Effector memory CD4-positive, alpha-beta T cell (primary cell): ENCODE measurements around the gene TTC1.

Source experiments
- DNase-seq, 3 donors: peaks; one replicate each; pipeline ENCODE4 v3.0.0-alpha.2; 2020
- H3K27ac ChIP-seq: 2 replicates; pipeline ENCODE4 v1.7.0; 2013; ENCODE audit warnings: mild to moderate bottlenecking, low read length, moderate library complexity; ENCODE audit not compliant: insufficient read depth, poor library complexity, severe bottlenecking
- H3K27me3 ChIP-seq: replicated peaks from 2 replicates; pipeline ENCODE4 v1.7.0; 2013; ENCODE audit warnings: mild to moderate bottlenecking, low read length; ENCODE audit not compliant: insufficient read depth, control insufficient read depth, poor library complexity, severe bottlenecking
- H3K36me3 ChIP-seq: 2 replicates; pipeline ENCODE4 v1.7.0; 2013; ENCODE audit warnings: mild to moderate bottlenecking, low read length, moderate library complexity; ENCODE audit not compliant: control insufficient read depth, insufficient read depth
- H3K4me1 ChIP-seq: 2 replicates; pipeline ENCODE4 v1.7.0; 2013; ENCODE audit warnings: low read length, mild to moderate bottlenecking; ENCODE audit not compliant: control insufficient read depth, insufficient read depth, poor library complexity, severe bottlenecking
- H3K4me3 ChIP-seq: 2 replicates; pipeline ENCODE4 v1.7.0; 2013; ENCODE audit warnings: low read length, low read depth, mild to moderate bottlenecking; ENCODE audit not compliant: insufficient read depth, poor library complexity, severe bottlenecking
- H3K9me3 ChIP-seq: 2 replicates; pipeline ENCODE4 v1.7.0; 2013; ENCODE audit warnings: mild to moderate bottlenecking, low read length, moderate library complexity; ENCODE audit not compliant: control insufficient read depth

The TTC1 gene

GRCh38 chr5:160092514-160092913, 83.6 kb downstream of the TTC1 start:
- H3K4me1 ChIP-seq = no peaks in the 10 kb centered on the region
- H3K36me3 ChIP-seq = peaks cover 25% of the 10 kb centered on the region
- H3K9me3 ChIP-seq = no peaks in the 10 kb centered on the region
- no peaks in the 10 kb centered on the region for H3K27me3 ChIP-seq
- H3K4me3 ChIP-seq = no peak overlapping the region
- DNase-seq = no peak
- no peak overlapping the region for H3K27ac ChIP-seq

GRCh38 chr5:160092960-160093707, 84.2 kb downstream of the TTC1 start:
- Histone ChIP-seq H3K36me3 (peaks cover 25% of the 10 kb centered on the region), H3K4me1 (no peaks in the 10 kb centered on the region), H3K9me3 (no peaks in the 10 kb centered on the region), H3K27me3 (no peaks in the 10 kb centered on the region), H3K27ac (no peak overlapping the region), H3K4me3 (no peak overlapping the region)
- no peak for DNase-seq

GRCh38 chr5:160096178-160096577, 87.2 kb downstream of the TTC1 start:
- H3K9me3 ChIP-seq = no peaks in the 10 kb centered on the region
- DNase-seq = no peak
- H3K4me3 ChIP-seq = no peak overlapping the region
- no peak overlapping the region for H3K27ac ChIP-seq
- H3K36me3 ChIP-seq = peaks cover 25% of the 10 kb centered on the region
- no peaks in the 10 kb centered on the region for H3K27me3 ChIP-seq
- no peaks in the 10 kb centered on the region for H3K4me1 ChIP-seq

- Histone ChIP-seq H3K27ac (no peak overlapping the region), H3K4me3 (no peak overlapping the region), H3K4me1 (no peaks in the 10 kb centered on the region), H3K9me3 (no peaks in the 10 kb centered on the region), H3K36me3 (peaks cover 16% of the 10 kb centered on the region), H3K27me3 (no peaks in the 10 kb centered on the region)
- no peak for DNase-seq
These were observed 89.1 kb downstream of the TTC1 start for GRCh38 chr5:160097991-160098390.

- Histone ChIP-seq H3K4me3 (no peak overlapping the region), H3K27me3 (no peaks in the 10 kb centered on the region), H3K4me1 (no peaks in the 10 kb centered on the region), H3K9me3 (no peaks in the 10 kb centered on the region), H3K27ac (no peak overlapping the region), H3K36me3 (peaks cover 12% of the 10 kb centered on the region)
- DNase-seq = no peak
These were observed 96.9 kb downstream of the TTC1 start for GRCh38 chr5:160105686-160106360.

- Histone ChIP-seq H3K27me3 (no peaks in the 10 kb centered on the region), H3K9me3 (no peaks in the 10 kb centered on the region), H3K4me1 (no peaks in the 10 kb centered on the region), H3K36me3 (peaks cover 24% of the 10 kb centered on the region), H3K27ac (no peak overlapping the region), H3K4me3 (no peak overlapping the region)
- no peak for DNase-seq
These were observed 99.2 kb downstream of the TTC1 start for GRCh38 chr5:160108124-160108523.
